ENCODE measurements around the gene ACE.

The ACE gene

DNA sequence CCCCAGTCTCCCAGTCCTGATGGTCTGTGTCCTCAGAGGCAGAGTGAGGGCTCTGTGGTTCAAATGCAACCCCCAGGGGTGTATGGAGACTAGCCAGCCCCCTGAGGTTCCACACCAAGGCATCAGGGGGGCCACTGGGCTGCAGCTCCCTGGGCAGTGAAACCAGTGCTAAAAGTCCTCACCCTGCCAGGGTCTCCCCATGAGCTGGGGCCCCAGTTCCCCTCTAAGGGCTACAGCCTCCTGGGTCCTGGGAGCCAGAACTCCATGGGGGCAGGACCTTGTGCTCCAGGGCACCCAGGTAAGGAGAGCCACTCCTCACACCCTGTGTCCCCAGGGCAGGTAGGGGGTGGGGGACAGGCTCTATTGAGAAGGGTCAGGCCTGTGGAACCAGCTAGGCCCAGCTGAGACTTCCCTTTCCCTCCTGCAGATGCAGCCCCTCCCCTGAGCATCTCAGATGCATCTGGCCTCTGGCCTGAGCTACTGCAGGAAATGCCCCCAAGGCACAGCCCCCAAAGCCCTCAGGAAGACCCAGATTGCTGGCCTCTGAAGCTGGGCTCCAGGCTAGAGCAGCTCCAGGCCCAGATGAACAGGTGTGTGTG lies 67.1 kb downstream of the ACE start:
- Histone ChIP-seq H3K4me1 (ENCODE audit: control insufficient read depth, insufficient read depth, low read length) (no peaks in the 10 kb centered on the region), H3K9ac (ENCODE audit: low read depth, low read length) (no peak overlapping the region), H3K9me3 (ENCODE audit: control insufficient read depth, insufficient read depth, low read length) (no peaks in the 10 kb centered on the region), H3K36me3 (ENCODE audit: control insufficient read depth, insufficient read depth, low read length) (no peaks in the 10 kb centered on the region), H3K27me3 (ENCODE audit: control insufficient read depth, insufficient read depth, low read length) (peaks cover 8% of the 10 kb centered on the region), H3K27ac (ENCODE audit: low read depth, low read length) (no peak overlapping the region), H3K4me3 (ENCODE audit: low read depth, low read length) (no peak overlapping the region)

DNA sequence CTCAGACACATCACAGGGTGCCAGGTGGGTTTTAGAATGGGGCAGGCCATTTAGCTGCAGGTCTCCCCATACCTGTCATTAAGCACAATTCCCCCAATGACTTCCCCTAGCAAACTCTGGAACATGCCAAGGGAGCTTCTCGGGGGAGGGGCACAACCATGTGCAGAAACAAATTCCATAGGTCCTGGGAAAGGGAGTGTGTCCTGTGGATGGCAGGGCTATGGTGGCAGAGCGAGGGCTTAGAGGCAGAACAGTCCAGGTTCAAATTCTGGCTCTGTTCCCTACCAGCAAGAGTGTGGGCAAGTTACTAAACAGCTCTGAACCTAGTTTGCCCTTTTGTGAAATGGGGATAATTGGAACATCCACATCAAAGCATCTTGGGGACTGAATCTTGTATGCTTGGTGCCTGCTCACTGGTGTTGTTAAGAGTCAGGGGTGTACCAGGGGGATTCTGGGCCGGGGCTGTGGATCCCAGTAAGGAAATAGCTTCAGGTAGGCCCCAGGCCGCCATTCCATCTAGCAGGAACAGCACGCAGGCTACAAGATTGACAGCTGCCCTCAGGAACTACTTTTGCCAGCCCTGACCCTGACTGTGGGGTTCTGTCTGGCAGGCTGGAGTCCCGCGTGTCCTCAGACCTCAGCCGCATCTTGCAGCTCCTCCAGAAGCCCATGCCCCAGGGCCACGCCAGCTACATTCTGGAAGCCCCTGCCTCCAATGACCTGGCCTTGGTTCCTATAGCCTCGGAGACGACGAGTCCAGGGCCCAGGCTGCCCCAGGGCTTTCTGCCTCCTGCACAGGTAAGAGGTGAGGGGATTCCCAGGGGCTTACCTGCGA lies 67.8 kb downstream of the ACE start:
- Histone ChIP-seq H3K27ac (ENCODE audit: low read depth, low read length) (no peak overlapping the region), H3K4me1 (ENCODE audit: control insufficient read depth, insufficient read depth, low read length) (0 out of 2 replicates have a peak, but pooled peaks cover 4% of the 10 kb centered on the region), H3K4me3 (ENCODE audit: low read depth, low read length) (no peak overlapping the region), H3K27me3 (ENCODE audit: control insufficient read depth, insufficient read depth, low read length) (peaks cover under 1% of the 10 kb centered on the region), H3K36me3 (ENCODE audit: control insufficient read depth, insufficient read depth, low read length) (no peaks in the 10 kb centered on the region), H3K9me3 (ENCODE audit: control insufficient read depth, insufficient read depth, low read length) (no peaks in the 10 kb centered on the region), H3K9ac (ENCODE audit: low read depth, low read length) (no peak overlapping the region)

DNA sequence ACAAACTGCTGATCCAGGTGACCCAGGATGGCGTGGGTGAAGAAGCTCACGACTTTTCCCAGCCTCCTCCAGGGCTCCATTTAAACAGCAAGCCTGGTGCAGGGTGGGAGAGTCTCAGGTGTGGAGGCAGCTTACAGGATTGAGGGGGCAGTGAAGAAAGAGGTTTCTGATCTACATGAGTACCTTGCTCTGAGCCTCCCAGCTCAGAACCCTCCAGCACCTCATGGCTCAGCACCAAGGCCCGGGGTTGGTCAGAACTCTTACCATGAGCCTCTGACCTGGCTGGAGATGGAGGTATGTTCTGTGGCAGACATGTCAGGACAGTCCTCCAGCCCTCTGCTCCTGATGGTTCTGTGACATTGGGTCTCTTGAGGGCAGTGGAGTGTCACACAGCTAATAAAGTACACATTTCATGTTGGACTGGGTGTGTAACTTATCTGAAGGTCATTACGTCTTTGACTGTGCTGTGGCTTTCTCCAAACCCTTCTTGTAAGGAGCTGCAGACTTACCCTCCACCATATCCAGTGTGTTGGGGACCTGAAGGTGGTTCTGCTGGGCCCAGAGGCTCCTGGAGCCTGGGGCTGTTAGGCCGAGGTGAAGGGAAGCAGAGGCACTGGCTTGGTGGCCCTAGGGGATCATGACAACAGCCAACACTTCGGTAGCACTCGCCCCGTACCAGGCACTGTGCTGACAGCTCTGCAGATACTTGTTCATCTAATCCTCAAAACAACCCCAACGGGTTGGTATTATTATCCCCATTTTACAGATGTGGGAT lies 69.6 kb downstream of the ACE start:
- H3K4me1 ChIP-seq (ENCODE audit: control insufficient read depth, insufficient read depth, low read length), result 0 out of 2 replicates have a peak, but pooled peaks cover 4% of the 10 kb centered on the region
- no peak overlapping the region for H3K27ac ChIP-seq (ENCODE audit: low read depth, low read length)
- H3K9ac ChIP-seq (ENCODE audit: low read depth, low read length), result no peak overlapping the region

DNA sequence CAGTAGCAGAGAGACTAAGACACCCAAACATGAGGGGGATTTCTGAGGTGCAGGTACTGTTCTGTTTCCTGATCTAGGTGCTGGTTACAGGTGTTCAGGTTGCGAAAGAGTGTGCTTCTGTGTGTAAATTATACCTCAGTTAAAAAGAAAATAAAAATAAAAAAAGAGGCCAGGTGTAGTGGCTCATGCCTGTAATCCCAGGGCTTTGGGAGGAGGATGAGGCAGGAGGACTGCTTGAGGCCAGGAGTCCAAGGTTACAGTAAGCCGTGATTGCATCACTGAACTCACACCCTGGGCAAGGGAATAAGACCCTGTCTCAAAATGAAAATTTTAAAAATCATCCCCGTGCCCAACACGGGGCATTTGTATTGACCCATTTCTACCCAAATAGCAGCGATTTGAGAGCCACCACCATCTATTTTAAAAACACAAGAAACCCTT lies 70.2 kb downstream of the ACE start:
- Histone ChIP-seq H3K27me3 (ENCODE audit: control insufficient read depth, insufficient read depth, low read length) (no peaks in the 10 kb centered on the region), H3K4me3 (ENCODE audit: low read depth, low read length) (no peak overlapping the region), H3K27ac (ENCODE audit: low read depth, low read length) (no peak overlapping the region), H3K9ac (ENCODE audit: low read depth, low read length) (no peak overlapping the region), H3K9me3 (ENCODE audit: control insufficient read depth, insufficient read depth, low read length) (no peaks in the 10 kb centered on the region), H3K4me1 (ENCODE audit: control insufficient read depth, insufficient read depth, low read length) (peaks cover 6% of the 10 kb centered on the region; the same call in 1 of the 2 replicates), H3K36me3 (ENCODE audit: control insufficient read depth, insufficient read depth, low read length) (no peaks in the 10 kb centered on the region)

More for the DNA sequence above, 69.6 kb downstream of the ACE start:
- Histone ChIP-seq H3K27me3 (ENCODE audit: control insufficient read depth, insufficient read depth, low read length) (no peaks in the 10 kb centered on the region), H3K9me3 (ENCODE audit: control insufficient read depth, insufficient read depth, low read length) (no peaks in the 10 kb centered on the region), H3K36me3 (ENCODE audit: control insufficient read depth, insufficient read depth, low read length) (no peaks in the 10 kb centered on the region), H3K4me3 (ENCODE audit: low read depth, low read length) (no peak overlapping the region)

All from HUES48 (cell line).